KMS-11 (cell line): Measurements from ENCODE around the gene PTPRN2.

Source experiments
- H2AFZ ChIP-seq: fragments of 200-600 bp; sonication (generic); 2 replicates; pipeline ENCODE4 v1.6.1; 2016; ENCODE audit warnings: antibody characterized with exemption, mixed run types, low read depth
- H3K27ac ChIP-seq: fragments of 200-600 bp; sonication (generic); 2 replicates; pipeline ENCODE4 v1.6.1; 2016; ENCODE audit warnings: mild to moderate bottlenecking, mixed run types
- H3K27me3 ChIP-seq: fragments of 200-600 bp; sonication (generic); 2 replicates; pipeline ENCODE4 v1.6.1; 2017; ENCODE audit warnings: mild to moderate bottlenecking, low read depth, mixed run types, moderate library complexity; ENCODE audit not compliant: insufficient read depth
- H3K36me3 ChIP-seq: fragments of 200-600 bp; sonication (generic); 2 replicates; pipeline ENCODE4 v1.6.1; 2017; ENCODE audit warnings: mild to moderate bottlenecking, mixed run types; ENCODE audit not compliant: insufficient read depth
- H3K4me1 ChIP-seq: fragments of 200-600 bp; sonication (generic); 2 replicates; pipeline ENCODE4 v1.6.1; 2016; ENCODE audit warnings: mild to moderate bottlenecking, low read depth, mixed run types; ENCODE audit not compliant: poor library complexity, severe bottlenecking
- H3K4me2 ChIP-seq: fragments of 200-600 bp; sonication (generic); 2 replicates; pipeline ENCODE4 v1.7.0; 2016; ENCODE audit warnings: mild to moderate bottlenecking, mixed run types
- H3K4me3 ChIP-seq: fragments of 200-600 bp; sonication (generic); IDR thresholded peaks from 2 replicates; pipeline ENCODE4 v1.6.1; 2017; ENCODE audit warnings: low read depth, low read length, mixed read lengths; ENCODE audit not compliant: insufficient read depth
- H3K79me2 ChIP-seq: fragments of 200-600 bp; sonication (generic); 2 replicates; pipeline ENCODE4 v1.6.1; 2016; ENCODE audit warnings: low read depth, mixed run types; ENCODE audit not compliant: insufficient read depth
- H3K9ac ChIP-seq: fragments of 200-600 bp; sonication (generic); 2 replicates; pipeline ENCODE4 v1.6.1; 2016; ENCODE audit warnings: mild to moderate bottlenecking, mixed run types
- H4K20me1 ChIP-seq: fragments of 200-600 bp; sonication (generic); 2 replicates; pipeline ENCODE4 v1.6.1; 2016; ENCODE audit warnings: mild to moderate bottlenecking, mixed run types; ENCODE audit not compliant: insufficient read depth
- CTCF ChIP-seq: fragments of 200-600 bp; sonication (generic); conservative IDR thresholded peaks from 2 replicates; pipeline ENCODE4 v1.6.1; 2017; ENCODE audit warnings: low read depth, mild to moderate bottlenecking, antibody characterized with exemption, low read length, moderate library complexity, mixed read lengths

PTPRN2 gene

GRCh38 chr7:157845203-157845835, 742.3 kb downstream of the PTPRN2 start:
- Histone ChIP-seq H3K4me3 (no peak overlapping the region), H3K4me1 (no peaks in the 10 kb centered on the region), H3K36me3 (no peaks in the 10 kb centered on the region), H4K20me1 (no peaks in the 10 kb centered on the region), H2AFZ (no peak overlapping the region), H3K27ac (no peak overlapping the region), H3K4me2 (no peak overlapping the region), H3K27me3 (peaks cover 52% of the 10 kb centered on the region), H3K79me2 (no peaks in the 10 kb centered on the region), H3K9ac (no peak overlapping the region)
- TF ChIP-seq CTCF: no peak

- TF ChIP-seq CTCF: no peak
- Histone ChIP-seq H3K9ac (no peak overlapping the region), H3K4me1 (no peaks in the 10 kb centered on the region)
These were observed 743.0 kb downstream of the PTPRN2 start for GRCh38 chr7:157844611-157845010.

GRCh38 chr7:157844141-157844540, 743.5 kb downstream of the PTPRN2 start:
- Histone ChIP-seq H4K20me1 (no peaks in the 10 kb centered on the region), H3K9ac (no peak overlapping the region), H3K4me1 (no peaks in the 10 kb centered on the region), H3K4me2 (no peak overlapping the region), H3K27me3 (peaks cover 42% of the 10 kb centered on the region), H3K27ac (no peak overlapping the region), H3K4me3 (no peak overlapping the region), H3K79me2 (no peaks in the 10 kb centered on the region), H3K36me3 (no peaks in the 10 kb centered on the region), H2AFZ (no peak overlapping the region)
- no peak for TF ChIP-seq CTCF

More at GRCh38 chr7:157844611-157845010, 743.0 kb downstream of the PTPRN2 start:
- H2AFZ ChIP-seq: no peak overlapping the region
- no peaks in the 10 kb centered on the region for H3K36me3 ChIP-seq
- H3K4me3 ChIP-seq: no peak overlapping the region
- H3K79me2 ChIP-seq: no peaks in the 10 kb centered on the region
- H3K27ac ChIP-seq: no peak overlapping the region
- no peak overlapping the region for H3K4me2 ChIP-seq
- no peaks in the 10 kb centered on the region for H4K20me1 ChIP-seq
- H3K27me3 ChIP-seq: peaks cover 47% of the 10 kb centered on the region

GRCh38 chr7:157843336-157844140, 744.1 kb downstream of the PTPRN2 start:
- Histone ChIP-seq H3K9ac (no peak overlapping the region), H3K4me3 (no peak overlapping the region), H3K36me3 (no peaks in the 10 kb centered on the region), H3K27ac (no peak overlapping the region), H3K27me3 (peaks cover 36% of the 10 kb centered on the region), H3K4me1 (no peaks in the 10 kb centered on the region), H3K4me2 (no peak overlapping the region), H3K79me2 (no peaks in the 10 kb centered on the region), H2AFZ (no peak overlapping the region), H4K20me1 (no peaks in the 10 kb centered on the region)
- TF ChIP-seq CTCF: no peak
